ENCODE data around the gene LYPD6.
A peak's percentile ranks its signal among the peaks of the same experiment; 100 is the strongest.

Gene LYPD6

GRCh38 chr2:149353421-149353820 is 23.0 kb downstream of the LYPD6 start:
- peak; percentile 38 for DNase-seq

- no peak for DNase-seq
These were observed 25.5 kb downstream of the LYPD6 start for GRCh38 chr2:149355716-149356422.

GRCh38 chr2:149357058-149357457 is 26.7 kb downstream of the LYPD6 start:
- no peak for DNase-seq

GRCh38 chr2:149360106-149360505 is 29.7 kb downstream of the LYPD6 start:
- DNase-seq, result no peak

GRCh38 chr2:149363958-149364357 is 33.6 kb downstream of the LYPD6 start:
- no peak for DNase-seq

GRCh38 chr2:149364839-149365238 is 34.5 kb downstream of the LYPD6 start:
- no peak for DNase-seq

GRCh38 chr2:149365931-149366583 is 35.7 kb downstream of the LYPD6 start:
- DNase-seq, result peak; percentile 40

- no peak for DNase-seq
These were observed 39.8 kb downstream of the LYPD6 start for GRCh38 chr2:149370061-149370775.

GRCh38 chr2:149371476-149371875 is 41.1 kb downstream of the LYPD6 start:
- no peak for DNase-seq

- DNase-seq, result no peak
These were observed 45.5 kb downstream of the LYPD6 start for GRCh38 chr2:149375801-149376361.

- DNase-seq, result no peak
These were observed 49.8 kb downstream of the LYPD6 start for GRCh38 chr2:149380205-149380604.

GRCh38 chr2:149383340-149383739 is 53.0 kb downstream of the LYPD6 start:
- DNase-seq, result no peak

GRCh38 chr2:149385350-149385749 is 55.0 kb downstream of the LYPD6 start:
- no peak for DNase-seq

- no peak for DNase-seq
These were observed 57.0 kb downstream of the LYPD6 start for GRCh38 chr2:149387411-149387810.

GRCh38 chr2:149388120-149388816 is 57.9 kb downstream of the LYPD6 start:
- DNase-seq, result no peak

- no peak for DNase-seq
These were observed 59.2 kb downstream of the LYPD6 start for GRCh38 chr2:149389506-149390167.

- no peak for DNase-seq
These were observed 63.2 kb downstream of the LYPD6 start for GRCh38 chr2:149393614-149394013.

- DNase-seq, result no peak
These were observed 64.5 kb downstream of the LYPD6 start for GRCh38 chr2:149394864-149395263.

GRCh38 chr2:149399934-149400615 is 69.7 kb downstream of the LYPD6 start:
- no peak for DNase-seq

- DNase-seq, result no peak
These were observed 70.6 kb downstream of the LYPD6 start for GRCh38 chr2:149400997-149401396.

- DNase-seq, result no peak
These were observed 79.1 kb downstream of the LYPD6 start for GRCh38 chr2:149409506-149409905.

All from NCI-H2171 (cell line).